GM18520 (cell line): Measurements from ENCODE around the gene SLC41A3.
"Not testable (repeated sequence)": the region's sequence is repeated elsewhere in the genome, so short reads cannot be mapped to it uniquely, and the experiment has no call there.

Source experiments
- ATAC-seq: cut with Tn5 transposase; IDR thresholded peaks from one replicate; pipeline ENCODE4 v1.9.1; 2021; ENCODE audit not compliant: unreplicated experiment

The SLC41A3 gene

GRCh38 chr3:126008219-126008618, 75.7 kb downstream of the SLC41A3 start:
- no peak for ATAC-seq

- ATAC-seq, result no peak
Observed at GRCh38 chr3:126005951-126006350, 78.0 kb downstream of the SLC41A3 start.

GRCh38 chr3:126004692-126005091, 79.2 kb downstream of the SLC41A3 start:
- no peak for ATAC-seq

GRCh38 chr3:126004217-126004616, 79.7 kb downstream of the SLC41A3 start:
- no peak for ATAC-seq

- ATAC-seq, result no peak
Observed at GRCh38 chr3:126003447-126004190, 80.3 kb downstream of the SLC41A3 start.

GRCh38 chr3:126002189-126002588, 81.7 kb downstream of the SLC41A3 start:
- ATAC-seq, result no peak

GRCh38 chr3:125996751-125997150, 87.2 kb downstream of the SLC41A3 start:
- ATAC-seq, result not testable (repeated sequence)

GRCh38 chr3:125990253-125990970, 93.5 kb downstream of the SLC41A3 start:
- no peak for ATAC-seq

- ATAC-seq, result not testable (repeated sequence)
Observed at GRCh38 chr3:125984951-125985350, 99.0 kb downstream of the SLC41A3 start.

- ATAC-seq, result not testable (repeated sequence)
Observed at GRCh38 chr3:125977104-125977503, 106.8 kb downstream of the SLC41A3 start.

GRCh38 chr3:125976003-125976390, 107.9 kb downstream of the SLC41A3 start:
- not testable (repeated sequence) for ATAC-seq

- not testable (repeated sequence) for ATAC-seq
Observed at GRCh38 chr3:125975245-125976002, 108.5 kb downstream of the SLC41A3 start.

GRCh38 chr3:125971997-125972944, 111.7 kb downstream of the SLC41A3 start:
- ATAC-seq, result not testable (repeated sequence)

GRCh38 chr3:125968701-125969592, 115.0 kb downstream of the SLC41A3 start, which contains the start of gene ROPN1B:
ROPN1B (plus strand) TSS chr3:125969178; CDS start chr3:125972055, 2,877 bp downstream.
- ATAC-seq, result not testable (repeated sequence)

- not testable (repeated sequence) for ATAC-seq
Observed at GRCh38 chr3:125968121-125968520, 115.8 kb downstream of the SLC41A3 start.

- no peak for ATAC-seq
Observed at GRCh38 chr3:125967156-125967555, 116.8 kb downstream of the SLC41A3 start.

- ATAC-seq, result no peak
Observed at GRCh38 chr3:125965505-125965904, 118.4 kb downstream of the SLC41A3 start.

GRCh38 chr3:125963834-125964233, 120.1 kb downstream of the SLC41A3 start:
- not testable (repeated sequence) for ATAC-seq

- no peak for ATAC-seq
Observed at GRCh38 chr3:125961289-125961589, 122.7 kb downstream of the SLC41A3 start.
